CD4-positive, alpha-beta T cell (primary cell): ENCODE measurements around the gene NRAP. TPM values are rescaled to one million over a fixed set of nuclear protein-coding genes. Genes with fewer than 3 reads are reported as not detected.

Experiments used
- ATAC-seq: fragments of 200-7000 bp; cut with Tn5 transposase; one replicate; pipeline ENCODE4 v1.10.0; 2022; ENCODE audit warnings: mild to moderate bottlenecking; ENCODE audit not compliant: poor library complexity
- CTCF ChIA-PET: fragments of 350-600 bp; sonication (Branson Sonifier 250); formaldehyde crosslinking; loops from one replicate; lab custom pipeline; 2021; ENCODE audit warnings: antibody characterized with exemption, inconsistent platforms; lab: Charles Lee
- POLR2A ChIA-PET: fragments of 350-600 bp; sonication (Branson Sonifier 250); formaldehyde crosslinking; loops from one replicate; lab custom pipeline; 2021; ENCODE audit warnings: antibody characterized with exemption, inconsistent platforms; lab: Charles Lee
- DNase-seq, 14 experiments: peaks; one replicate each; pipeline ENCODE4 v3.0.0-alpha.2; 2013 to 2020; ENCODE audit warnings: mixed read lengths in 2 of 14
- H3K27ac ChIP-seq, 2 donors: one replicate each; pipeline versions ENCODE4 v1.5.1 to v1.7.0; 2013; ENCODE audit warnings: low read length in 2 of 2, low read depth in 1 of 2, mild to moderate bottlenecking in 1 of 2
- H3K27me3 ChIP-seq, 2 experiments: 1 replicate in 1 of 2; 2 replicates in 1 of 2; pipeline versions ENCODE4 v1.6.1 to v1.7.0; 2013; ENCODE audit warnings: low read length in 2 of 2, control low read depth in 1 of 2, mild to moderate bottlenecking in 1 of 2, moderate library complexity in 1 of 2; ENCODE audit not compliant: insufficient read depth in 2 of 2, control insufficient read depth in 1 of 2
- H3K36me3 ChIP-seq: one replicate; pipeline ENCODE4 v1.6.1; 2013; ENCODE audit warnings: low read length, control low read depth; ENCODE audit not compliant: insufficient read depth
- H3K4me1 ChIP-seq: one replicate; pipeline ENCODE4 v1.6.1; 2013; ENCODE audit warnings: low read length, control low read depth; ENCODE audit not compliant: insufficient read depth
- H3K4me3 ChIP-seq: one replicate; pipeline ENCODE4 v1.5.1; 2013; ENCODE audit warnings: mild to moderate bottlenecking, low read length, moderate library complexity
- H3K9me3 ChIP-seq, 2 experiments: 1 replicate in 1 of 2; 2 replicates in 1 of 2; pipeline versions ENCODE4 v1.6.1 to v1.7.0; 2013; ENCODE audit warnings: low read length in 2 of 2, mild to moderate bottlenecking in 2 of 2, control low read depth in 1 of 2, moderate library complexity in 1 of 2; ENCODE audit not compliant: control insufficient read depth in 1 of 2, insufficient read depth in 1 of 2
- H3K27ac Mint-ChIP-seq: one replicate; pipeline ENCODE4 v1.8.0; 2020; ENCODE audit warnings: mixed read lengths
- H3K27me3 Mint-ChIP-seq: one replicate; pipeline ENCODE4 v1.8.0; 2021; ENCODE audit warnings: mixed read lengths
- H3K36me3 Mint-ChIP-seq: one replicate; pipeline ENCODE4 v1.8.0; 2021; ENCODE audit warnings: low read depth, mixed read lengths
- H3K4me1 Mint-ChIP-seq: one replicate; pipeline ENCODE4 v1.8.0; 2021; ENCODE audit warnings: low read depth, mixed read lengths
- H3K4me3 Mint-ChIP-seq: one replicate; pipeline ENCODE4 v1.8.0; 2020; ENCODE audit warnings: mild to moderate bottlenecking, mixed read lengths
- H3K9me3 Mint-ChIP-seq: one replicate; pipeline ENCODE4 v1.8.0; 2020; ENCODE audit warnings: mixed read lengths
- intact Hi-C, 2 experiments: fragments of 100-400 bp; cut with DNase I in 1 of 2; cut with micrococcal nuclease in 1 of 2; formaldehyde crosslinking; loops; one replicate each; pipeline versions ENCODE4 v1.15.1 to v1.9.0; 2023 to 2025; cut with DNase I, micrococcal nuclease
- total RNA-seq, 174 experiments: library from RNA in 2 of 174; stranded (reverse) in 2 of 174; gene quantifications; one replicate each; pipeline ENCODE4 v1.2.3 and lab custom pipeline; 2021 to 2026
- TF ChIP-seq, protein P1 (sequence below): fragments of 200-600 bp; IDR thresholded peaks from one replicate; pipeline ENCODE4 v1.8.0; 2022; ENCODE audit warnings: antibody characterized with exemption, mild to moderate bottlenecking

Gene NRAP
- total RNA-seq, 2 experiments from 2014 or later, result not detected

DNA sequence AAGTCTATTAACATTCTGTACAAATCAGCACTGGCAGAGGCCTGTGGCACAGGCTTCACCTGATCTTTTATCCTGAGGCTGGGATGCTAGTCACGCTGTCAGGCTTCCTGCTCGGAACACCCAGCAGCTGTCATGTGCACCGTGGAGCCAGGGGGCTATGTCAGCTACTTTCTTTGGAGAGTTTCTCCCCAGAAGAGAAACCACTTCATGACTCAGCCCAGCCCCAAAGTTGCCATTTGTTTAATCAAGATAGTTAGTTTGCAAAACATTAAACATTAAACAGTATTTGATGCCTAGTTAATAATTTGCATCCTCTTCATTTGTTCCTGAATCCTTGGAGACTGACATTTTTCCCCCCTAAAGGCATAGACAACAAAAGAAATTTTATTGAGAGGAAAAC is 111.1 kb downstream of the NRAP start, which contains the start of gene HABP2:
HABP2 (plus strand) TSS at position 353 of the 400 bp plus-strand sequence. CDS start 69 bp downstream, outside the sequence.
- intact Hi-C loops, result no loop called here
- Mint-ChIP-seq H3K4me1 (no peaks in the 10 kb centered on the region), H3K27me3 (peaks cover 34% of the 10 kb centered on the region), H3K4me3 (no peak within 1 kb of the TSS), H3K9me3 (no peaks in the 10 kb centered on the region), H3K36me3 (no peaks in the 10 kb centered on the region), H3K27ac (no peak within 1 kb of the TSS)
- no peaks in the 10 kb centered on the region for H3K4me1 ChIP-seq
- H3K36me3 ChIP-seq, result no peaks in the 10 kb centered on the region
- no peak for DNase-seq
- ATAC-seq, result no peak
- no peaks in the 10 kb centered on the region for H3K9me3 ChIP-seq
- no peak within 1 kb of the TSS for H3K27ac ChIP-seq
- POLR2A ChIA-PET, result no interaction called here
- TF ChIP-seq, protein P1, sequence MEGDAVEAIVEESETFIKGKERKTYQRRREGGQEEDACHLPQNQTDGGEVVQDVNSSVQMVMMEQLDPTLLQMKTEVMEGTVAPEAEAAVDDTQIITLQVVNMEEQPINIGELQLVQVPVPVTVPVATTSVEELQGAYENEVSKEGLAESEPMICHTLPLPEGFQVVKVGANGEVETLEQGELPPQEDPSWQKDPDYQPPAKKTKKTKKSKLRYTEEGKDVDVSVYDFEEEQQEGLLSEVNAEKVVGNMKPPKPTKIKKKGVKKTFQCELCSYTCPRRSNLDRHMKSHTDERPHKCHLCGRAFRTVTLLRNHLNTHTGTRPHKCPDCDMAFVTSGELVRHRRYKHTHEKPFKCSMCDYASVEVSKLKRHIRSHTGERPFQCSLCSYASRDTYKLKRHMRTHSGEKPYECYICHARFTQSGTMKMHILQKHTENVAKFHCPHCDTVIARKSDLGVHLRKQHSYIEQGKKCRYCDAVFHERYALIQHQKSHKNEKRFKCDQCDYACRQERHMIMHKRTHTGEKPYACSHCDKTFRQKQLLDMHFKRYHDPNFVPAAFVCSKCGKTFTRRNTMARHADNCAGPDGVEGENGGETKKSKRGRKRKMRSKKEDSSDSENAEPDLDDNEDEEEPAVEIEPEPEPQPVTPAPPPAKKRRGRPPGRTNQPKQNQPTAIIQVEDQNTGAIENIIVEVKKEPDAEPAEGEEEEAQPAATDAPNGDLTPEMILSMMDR, result no peak
- CTCF ChIA-PET, result no interaction called here
- no peak within 1 kb of the TSS for H3K4me3 ChIP-seq
- peaks cover 2 to 7% of the 10 kb centered on the region in 2 experiments for H3K27me3 ChIP-seq

- no peak for ATAC-seq
- Mint-ChIP-seq H3K36me3 (no peaks in the 10 kb centered on the region), H3K27me3 (peaks cover 34% of the 10 kb centered on the region), H3K4me3 (no peak overlapping the region), H3K4me1 (no peaks in the 10 kb centered on the region), H3K9me3 (no peaks in the 10 kb centered on the region), H3K27ac (no peak overlapping the region)
- TF ChIP-seq, protein P1, result no peak
- ChIA-PET CTCF (no interaction called here), POLR2A (no interaction called here)
- Histone ChIP-seq H3K27me3 (peaks cover 2 to 7% of the 10 kb centered on the region in 2 experiments), H3K27ac (no peak overlapping the region), H3K4me1 (no peaks in the 10 kb centered on the region), H3K4me3 (no peak overlapping the region), H3K36me3 (no peaks in the 10 kb centered on the region), H3K9me3 (no peaks in the 10 kb centered on the region)
- DNase-seq, result no peak
- intact Hi-C loops, result no loop called here
Measured at GRCh38 chr10:113552014-113552413, 111.8 kb downstream of the NRAP start.

DNA sequence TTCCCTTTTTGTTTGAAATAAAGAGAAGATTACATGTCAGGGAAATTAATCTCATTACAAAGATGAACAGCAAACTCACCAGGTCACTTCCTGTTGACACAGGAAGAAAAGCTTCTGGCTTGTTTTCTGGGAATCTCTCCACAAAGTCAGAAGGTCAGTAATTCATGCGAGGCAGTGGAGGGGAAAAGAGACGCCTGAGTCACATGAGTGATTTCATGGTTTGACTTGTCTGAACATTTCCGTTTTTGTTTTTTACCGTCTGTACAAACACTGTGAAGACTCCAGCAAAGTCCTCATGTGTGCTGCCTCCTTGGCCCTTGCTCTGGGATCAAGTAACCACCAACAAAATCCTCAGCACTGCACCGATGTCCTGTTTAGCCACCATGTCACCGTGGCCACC is 113.5 kb downstream of the NRAP start:
- no peaks in the 10 kb centered on the region for H3K9me3 ChIP-seq
- H3K4me1 ChIP-seq, result no peaks in the 10 kb centered on the region
- H3K27ac ChIP-seq, result no peak overlapping the region
- H3K27me3 ChIP-seq, result no peaks in the 10 kb centered on the region
- no peaks in the 10 kb centered on the region for H3K36me3 Mint-ChIP-seq
- peaks cover 29% of the 10 kb centered on the region for H3K27me3 Mint-ChIP-seq
- no peaks in the 10 kb centered on the region for H3K4me1 Mint-ChIP-seq
- ATAC-seq, result no peak
- no peak for DNase-seq
- TF ChIP-seq, protein P1, result no peak
- CTCF ChIA-PET, result no interaction called here
- no peaks in the 10 kb centered on the region for H3K36me3 ChIP-seq
- H3K4me3 ChIP-seq, result no peak overlapping the region
- H3K27ac Mint-ChIP-seq, result no peak overlapping the region
- intact Hi-C loops, result no loop called here
- no peaks in the 10 kb centered on the region for H3K9me3 Mint-ChIP-seq
- POLR2A ChIA-PET, result no interaction called here
- no peak overlapping the region for H3K4me3 Mint-ChIP-seq
